Measurements from ENCODE around the gene CLUH. TPM values are rescaled to one million over a fixed set of nuclear protein-coding genes. Genes with fewer than 3 reads are reported as not detected.

The CLUH gene
- total RNA-seq, 6 experiments from 2014 or later: 42.7 to 62.9 (median 48.6) TPM

DNA sequence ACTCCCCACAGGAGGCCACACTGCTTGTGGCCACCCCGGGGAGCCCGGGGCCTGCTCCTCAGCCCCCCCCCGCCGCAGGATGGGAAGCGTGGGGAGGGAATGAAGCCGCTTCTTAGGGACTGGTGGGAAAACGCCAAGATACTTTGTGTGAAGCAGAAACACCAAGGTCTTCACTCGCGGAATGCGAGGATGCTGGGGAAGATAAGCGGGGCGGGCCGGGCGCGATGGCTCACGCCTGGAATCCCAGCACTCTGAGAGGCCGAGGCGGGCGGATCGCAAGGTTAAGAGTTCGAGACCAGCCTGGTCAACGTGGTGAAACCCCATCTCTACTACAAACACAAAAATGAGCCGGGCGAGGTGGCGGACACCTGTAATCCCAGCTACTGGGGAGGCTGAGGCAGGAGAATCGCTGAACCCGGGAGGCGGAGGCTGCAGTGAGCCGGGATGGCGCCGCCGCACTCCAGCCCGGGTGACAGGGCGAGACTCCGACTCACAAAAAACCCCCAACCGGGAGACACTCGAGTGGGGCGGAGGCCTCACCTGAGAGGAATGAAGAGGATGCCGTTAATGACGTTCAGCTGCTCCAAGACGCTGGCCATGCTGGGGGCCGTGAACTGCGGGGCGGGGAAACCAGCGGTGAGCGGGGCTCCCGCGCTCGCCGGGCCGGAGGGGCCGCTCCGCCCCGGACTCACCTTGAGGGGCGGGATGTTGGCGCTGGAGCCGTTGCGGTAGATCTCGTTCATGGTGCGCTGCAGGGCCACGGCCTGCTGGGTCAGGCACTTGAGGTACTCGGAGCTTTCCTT lies 20.3 kb downstream of the CLUH start:
- H3K4me1 Mint-ChIP-seq (ENCODE audit: low read depth): peaks cover 16% of the 10 kb centered on the region
- TF ChIP-seq CTCF (IDR thresholded peaks at IDR 0.05): no peak
- H3K27ac Mint-ChIP-seq: no peak overlapping the region
- H3K9me3 Mint-ChIP-seq: peaks cover 6% of the 10 kb centered on the region; the same call in 1 of the 2 replicates
- no peak overlapping the region for H3K4me3 Mint-ChIP-seq
- H3K36me3 Mint-ChIP-seq (ENCODE audit: low read depth): no peaks in the 10 kb centered on the region
- no peak for DNase-seq
- peaks cover 34% of the 10 kb centered on the region for H3K27me3 Mint-ChIP-seq (ENCODE audit: insufficient read depth)

GRCh38 chr17:2690165-2691068 lies 21.1 kb downstream of the CLUH start:
- H3K27me3 Mint-ChIP-seq (ENCODE audit: insufficient read depth): peaks cover 34% of the 10 kb centered on the region
- TF ChIP-seq CTCF (IDR thresholded peaks at IDR 0.05): no peak
- H3K36me3 Mint-ChIP-seq (ENCODE audit: low read depth): no peaks in the 10 kb centered on the region
- H3K27ac Mint-ChIP-seq: no peak overlapping the region
- H3K9me3 Mint-ChIP-seq: peaks cover 6% of the 10 kb centered on the region; the same call in 1 of the 2 replicates
- H3K4me1 Mint-ChIP-seq (ENCODE audit: low read depth): peaks cover 21% of the 10 kb centered on the region
- no peak for DNase-seq
- H3K4me3 Mint-ChIP-seq: no peak overlapping the region

DNA sequence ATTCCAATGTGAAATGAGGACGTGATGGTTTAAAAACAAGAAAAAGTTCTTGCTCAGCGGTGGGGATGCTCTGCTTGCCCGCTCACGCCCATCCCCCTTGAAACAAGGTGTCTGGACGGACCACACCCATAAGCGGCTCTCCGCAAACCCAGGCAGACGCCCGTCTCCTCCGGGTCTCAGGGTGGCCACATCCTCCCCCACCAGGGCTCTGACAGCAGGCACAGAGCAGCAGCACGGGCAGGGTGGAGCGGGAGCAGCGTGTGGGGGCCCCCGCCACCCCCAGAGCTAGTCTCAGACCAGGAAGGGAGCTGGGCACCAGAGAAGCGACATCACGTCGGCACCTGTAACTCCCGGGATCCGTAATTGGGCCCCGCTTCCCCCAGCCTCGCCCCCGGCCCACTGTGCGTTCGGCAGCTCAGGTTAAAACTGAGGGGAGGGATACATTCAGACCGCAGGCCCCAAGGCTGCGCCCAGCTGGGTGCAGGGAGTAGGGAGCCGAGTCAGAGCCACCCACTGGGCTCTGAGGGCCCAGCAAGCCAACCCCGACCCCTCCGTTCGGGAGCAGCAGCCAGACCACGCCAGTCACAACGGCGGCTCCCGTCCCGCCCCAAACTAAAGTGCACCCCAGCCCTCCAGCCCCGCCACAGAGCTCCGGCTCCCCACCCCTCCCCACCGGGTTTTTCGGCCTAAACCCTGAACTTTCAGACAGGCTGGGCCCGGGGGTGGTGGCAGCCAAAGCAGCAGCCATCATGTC lies 22.0 kb downstream of the CLUH start:
- peaks cover 34% of the 10 kb centered on the region for H3K27me3 Mint-ChIP-seq (ENCODE audit: insufficient read depth)
- H3K4me1 Mint-ChIP-seq (ENCODE audit: low read depth): peaks cover 21% of the 10 kb centered on the region
- H3K4me3 Mint-ChIP-seq: peak overlapping the region; percentile 39; the same call in 1 of the 2 replicates
- peaks cover 6% of the 10 kb centered on the region; the same call in 1 of the 2 replicates for H3K9me3 Mint-ChIP-seq
- peak overlapping the region; percentile 63 for H3K27ac Mint-ChIP-seq
- DNase-seq: no peak
- peaks cover under 1% of the 10 kb centered on the region; the same call in 1 of the 2 replicates for H3K36me3 Mint-ChIP-seq (ENCODE audit: low read depth)
- no peak for TF ChIP-seq CTCF (IDR thresholded peaks at IDR 0.05)

- peaks cover 6% of the 10 kb centered on the region; the same call in 1 of the 2 replicates for H3K9me3 Mint-ChIP-seq
- TF ChIP-seq CTCF (IDR thresholded peaks at IDR 0.05): no peak
- H3K27ac Mint-ChIP-seq: peak overlapping the region; percentile 77
- H3K4me1 Mint-ChIP-seq (ENCODE audit: low read depth): peaks cover 21% of the 10 kb centered on the region
- peaks cover 10% of the 10 kb centered on the region for H3K36me3 Mint-ChIP-seq (ENCODE audit: low read depth)
- DNase-seq: no peak
- H3K27me3 Mint-ChIP-seq (ENCODE audit: insufficient read depth): peaks cover 34% of the 10 kb centered on the region
- H3K4me3 Mint-ChIP-seq: peak overlapping the region; percentile 39; the same call in 1 of the 2 replicates
Observed at GRCh38 chr17:2688351-2689342, 22.9 kb downstream of the CLUH start.
